GM23338 (cell line): Measurements from ENCODE around the gene KPTN. TPM values are rescaled to one million over a fixed set of nuclear protein-coding genes. Genes with fewer than 3 reads are reported as not detected.
A peak's percentile ranks its signal among the peaks of the same experiment; 100 is the strongest.

ENCODE experiments used
- ATAC-seq: fragments of 200-7000 bp; cut with Tn5 transposase; 3 replicates; pipeline ENCODE4 v1.9.1; 2020
- DNase-seq: peaks from one replicate; pipeline ENCODE4 v3.0.0-alpha.2; 2015; ENCODE audit warnings: low spot score
- H2AFZ ChIP-seq: fragments of 200-600 bp; sonication (generic); 2 replicates; pipeline ENCODE4 v1.8.0; 2016; ENCODE audit warnings: antibody characterized with exemption, mild to moderate bottlenecking, moderate library complexity
- H3F3A ChIP-seq: fragments of 200-600 bp; sonication (generic); replicated peaks from 2 replicates; pipeline ENCODE4 v1.8.0; 2017; ENCODE audit warnings: antibody characterized with exemption, mixed run types, low read depth
- H3K27ac ChIP-seq: fragments of 200-600 bp; sonication (generic); 2 replicates; pipeline ENCODE4 v1.6.1; 2016; ENCODE audit warnings: low read depth
- H3K27me3 ChIP-seq: fragments of 200-600 bp; sonication (generic); 2 replicates; pipeline ENCODE4 v1.8.0; 2016; ENCODE audit warnings: mild to moderate bottlenecking, mixed run types, moderate library complexity; ENCODE audit not compliant: insufficient read depth
- H3K36me3 ChIP-seq: fragments of 200-600 bp; sonication (generic); 2 replicates; pipeline ENCODE4 v1.8.0; 2016; ENCODE audit warnings: mild to moderate bottlenecking; ENCODE audit not compliant: insufficient read depth
- H3K4me1 ChIP-seq: fragments of 200-600 bp; sonication (generic); 2 replicates; pipeline ENCODE4 v1.8.0; 2016; ENCODE audit warnings: mild to moderate bottlenecking, moderate library complexity; ENCODE audit not compliant: insufficient read depth
- H3K4me2 ChIP-seq: fragments of 200-600 bp; sonication (generic); 2 replicates; pipeline ENCODE4 v1.7.1; 2017; ENCODE audit warnings: mixed run types
- H3K4me3 ChIP-seq: fragments of 200-600 bp; sonication (generic); 2 replicates; pipeline ENCODE4 v1.6.1; 2016; ENCODE audit warnings: mixed run types
- H3K79me2 ChIP-seq: fragments of 200-600 bp; sonication (generic); replicated peaks from 2 replicates; pipeline ENCODE4 v1.8.0; 2017; ENCODE audit warnings: mild to moderate bottlenecking; ENCODE audit not compliant: insufficient read depth
- H3K9me2 ChIP-seq: fragments of 200-600 bp; sonication (generic); 2 replicates; pipeline ENCODE4 v1.8.0; 2017; ENCODE audit not compliant: insufficient read depth
- H4K20me1 ChIP-seq: fragments of 200-600 bp; sonication (generic); replicated peaks from 2 replicates; pipeline ENCODE4 v1.8.0; 2017; ENCODE audit warnings: mild to moderate bottlenecking; ENCODE audit not compliant: insufficient read depth
- H3K27ac Mint-ChIP-seq: 2 replicates; pipeline ENCODE4 v1.8.0; 2020; ENCODE audit warnings: inconsistent platforms, mild to moderate bottlenecking, moderate library complexity, mixed read lengths
- H3K27me3 Mint-ChIP-seq: 3 replicates; pipeline ENCODE4 v1.8.0; 2022; ENCODE audit warnings: low read depth, mild to moderate bottlenecking, moderate library complexity, mixed read lengths, inconsistent platforms; ENCODE audit not compliant: insufficient read depth, poor library complexity
- H3K36me3 Mint-ChIP-seq: 3 replicates; pipeline ENCODE4 v1.8.0; 2021; ENCODE audit warnings: low read depth, mild to moderate bottlenecking, inconsistent platforms, moderate library complexity, mixed read lengths
- H3K4me1 Mint-ChIP-seq: 3 replicates; pipeline ENCODE4 v1.8.0; 2020; ENCODE audit warnings: mild to moderate bottlenecking, inconsistent platforms, mixed read lengths
- H3K4me3 Mint-ChIP-seq: 3 replicates; pipeline ENCODE4 v1.8.0; 2021; ENCODE audit warnings: moderate library complexity, mild to moderate bottlenecking, inconsistent platforms, mixed read lengths
- H3K9me3 Mint-ChIP-seq: 3 replicates; pipeline ENCODE4 v1.8.0; 2020; ENCODE audit warnings: moderate library complexity, mild to moderate bottlenecking, inconsistent platforms, mixed read lengths
- CREB1 ChIP-seq: fragments of 250-450 bp; sonication (Bioruptor Pico); IDR thresholded peaks from 2 replicates; pipeline ENCODE4 v1.5.0; 2020; ENCODE audit warnings: low read depth, mild to moderate bottlenecking, moderate library complexity
- CTCF ChIP-seq, 2 experiments: fragments of 200-600 bp in 1 of 2; sonication (generic) in 1 of 2; conservative IDR thresholded peaks; 2 replicates each; pipeline versions ENCODE4 v1.5.1 to v1.6.1; 2016 to 2017; ENCODE audit warnings: antibody characterized with exemption in 2 of 2, low read depth in 2 of 2, mild to moderate bottlenecking in 2 of 2, moderate library complexity in 1 of 2
- EZH2 ChIP-seq: fragments of 200-600 bp; sonication (generic); IDR thresholded peaks from one replicate; pipeline ENCODE4 v1.8.0; 2017; ENCODE audit warnings: antibody characterized with exemption, mild to moderate bottlenecking, low read depth; ENCODE audit not compliant: unreplicated experiment
- EZH2phosphoT487 ChIP-seq: fragments of 200-600 bp; sonication (generic); IDR thresholded peaks from one replicate; pipeline ENCODE4 v1.8.1; 2018; ENCODE audit warnings: antibody characterized with exemption; ENCODE audit not compliant: unreplicated experiment
- JUNB ChIP-seq: IDR thresholded peaks from one replicate; pipeline ENCODE4 v1.6.1; 2016; ENCODE audit warnings: antibody characterized with exemption; ENCODE audit not compliant: unreplicated experiment
- NANOG ChIP-seq: IDR thresholded peaks from 2 replicates; pipeline ENCODE4 v1.6.1; 2016; ENCODE audit warnings: antibody characterized with exemption, borderline replicate concordance
- POLR2AphosphoS5 ChIP-seq: IDR thresholded peaks from 2 replicates; pipeline ENCODE4 v1.6.1; 2016; ENCODE audit warnings: antibody characterized with exemption, low read depth
- REST ChIP-seq: IDR thresholded peaks from one replicate; pipeline ENCODE4 v1.6.1; 2018; ENCODE audit warnings: antibody characterized with exemption; ENCODE audit not compliant: unreplicated experiment
- STAT1 ChIP-seq: IDR thresholded peaks from one replicate; pipeline ENCODE4 v1.6.1; 2016; ENCODE audit warnings: antibody characterized with exemption; ENCODE audit not compliant: unreplicated experiment
- ZNF114 ChIP-seq: fragments of 250-450 bp; sonication (Bioruptor Pico); IDR thresholded peaks from 2 replicates; pipeline ENCODE4 v1.5.0; 2020; ENCODE audit warnings: mild to moderate bottlenecking, moderate library complexity
- ZNF331 ChIP-seq: fragments of 250-450 bp; sonication (Bioruptor Pico); IDR thresholded peaks from 2 replicates; pipeline ENCODE4 v1.5.0; 2020; ENCODE audit warnings: low read depth, mild to moderate bottlenecking, moderate library complexity
- ZNF462 ChIP-seq: fragments of 250-450 bp; sonication (Bioruptor Pico); IDR thresholded peaks from 2 replicates; pipeline ENCODE4 v1.5.0; 2020; ENCODE audit warnings: mild to moderate bottlenecking, moderate library complexity
- polyA plus RNA-seq: library from polyadenylated mRNA; unstranded; fragments of >200 nt; fragmentation: Nextera tagmentation; extraction: Ambion mirVana; gene quantifications from 2 replicates; pipeline ENCODE4 v1.2.1, GENCODE V29; 2016
- total RNA-seq: library from RNA; depleted of rRNA; stranded (reverse); fragments of >200 nt; shearing (Covaris generic); gene quantifications from 2 replicates; pipeline ENCODE4 v1.2.3, GENCODE V29; 2014
- TF ChIP-seq, protein P1 (sequence below): IDR thresholded peaks from 2 replicates; pipeline ENCODE4 v1.6.1; 2016; ENCODE audit warnings: antibody characterized with exemption

The KPTN gene
- total and polyA plus RNA-seq, 2 experiments from 2014 or later: 19.8 to 26.2 TPM

DNA sequence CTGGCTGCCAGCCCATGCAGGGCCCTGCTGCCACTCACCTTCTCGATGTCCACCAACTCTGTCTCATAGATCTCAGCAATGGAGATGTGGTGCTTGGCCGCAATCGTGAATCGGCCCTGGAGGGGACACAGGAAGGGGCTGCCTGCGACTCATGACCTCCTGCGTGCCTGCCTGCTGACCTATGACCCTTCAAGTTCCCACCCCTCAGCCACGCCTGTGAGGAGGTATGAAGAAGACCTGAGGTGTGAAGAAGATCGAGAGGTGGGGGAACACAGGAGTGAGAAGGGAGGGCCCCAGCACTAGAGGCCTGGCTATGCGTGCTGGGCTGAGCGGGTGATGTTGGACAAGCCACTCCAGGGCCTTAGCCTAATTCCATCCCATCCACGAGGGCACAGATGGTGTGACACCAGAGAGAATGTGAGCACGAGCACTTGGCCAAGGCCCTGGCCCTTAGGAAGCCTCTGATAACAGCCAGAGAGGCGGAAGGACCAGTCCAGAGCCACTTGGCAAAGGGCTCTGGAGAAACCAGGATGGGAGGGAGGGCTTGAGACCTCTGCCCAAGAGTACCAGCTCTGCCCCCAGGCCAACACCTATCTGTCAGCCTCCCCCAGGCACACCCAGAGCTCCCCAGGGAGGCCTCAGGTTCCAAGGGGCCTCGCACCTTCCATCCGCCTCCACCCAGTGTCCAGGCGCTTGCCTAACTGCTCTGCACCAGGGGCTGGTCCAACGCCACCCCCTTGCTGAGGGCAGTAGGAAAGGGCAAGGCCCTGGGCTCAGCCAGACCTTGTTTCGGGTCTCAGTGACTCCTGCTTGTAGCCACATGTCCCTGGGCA, 9.6 kb upstream of the KPTN start:
- H3K4me3 Mint-ChIP-seq: no peak overlapping the region
- TF ChIP-seq ZNF462 (no peak), EZH2phosphoT487 (no peak), CTCF (conservative IDR thresholded peaks at IDR 0.05; ENCODE audit: low read depth in 2 of 2) (no peak), ZNF331 (CRISPR knock-in tag) (no peak), ZNF114 (no peak), CREB1 (CRISPR knock-in tag) (no peak), REST (no peak), EZH2 (no peak), JUNB (no peak), POLR2AphosphoS5 (no peak), NANOG (no peak), STAT1 (no peak)
- TF ChIP-seq, protein P1, sequence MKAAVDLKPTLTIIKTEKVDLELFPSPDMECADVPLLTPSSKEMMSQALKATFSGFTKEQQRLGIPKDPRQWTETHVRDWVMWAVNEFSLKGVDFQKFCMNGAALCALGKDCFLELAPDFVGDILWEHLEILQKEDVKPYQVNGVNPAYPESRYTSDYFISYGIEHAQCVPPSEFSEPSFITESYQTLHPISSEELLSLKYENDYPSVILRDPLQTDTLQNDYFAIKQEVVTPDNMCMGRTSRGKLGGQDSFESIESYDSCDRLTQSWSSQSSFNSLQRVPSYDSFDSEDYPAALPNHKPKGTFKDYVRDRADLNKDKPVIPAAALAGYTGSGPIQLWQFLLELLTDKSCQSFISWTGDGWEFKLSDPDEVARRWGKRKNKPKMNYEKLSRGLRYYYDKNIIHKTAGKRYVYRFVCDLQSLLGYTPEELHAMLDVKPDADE: no peak
- ATAC-seq: no peak
- Histone ChIP-seq H3K36me3 (no peaks in the 10 kb centered on the region), H3K4me1 (no peaks in the 10 kb centered on the region; the same call in 1 of the 2 replicates), H2AFZ (no peak overlapping the region), H4K20me1 (no peaks in the 10 kb centered on the region), H3K27ac (peak overlapping the region; percentile 26; the same call in 1 of the 2 replicates), H3K79me2 (no peaks in the 10 kb centered on the region), H3K27me3 (no peaks in the 10 kb centered on the region), H3K4me2 (no peak overlapping the region), H3F3A (no peaks in the 10 kb centered on the region), H3K9me2 (no peaks in the 10 kb centered on the region), H3K4me3 (no peak overlapping the region)
- H3K9me3 Mint-ChIP-seq: no peaks in the 10 kb centered on the region
- peaks cover 20% of the 10 kb centered on the region for H3K4me1 Mint-ChIP-seq
- DNase-seq: no peak
- peak overlapping the region; percentile 39 for H3K27ac Mint-ChIP-seq
- H3K27me3 Mint-ChIP-seq: peaks cover 12% of the 10 kb centered on the region
- peaks cover 11% of the 10 kb centered on the region; the same call in 2 of the 3 replicates for H3K36me3 Mint-ChIP-seq
